Glomerular visceral epithelial cell (primary cell): Measurements from ENCODE around the gene FRAS1.

Experiments used
- DNase-seq: peaks from one replicate; pipeline ENCODE4 v3.0.0-alpha.2; 2016; ENCODE audit errors: extremely low spot score

Gene FRAS1

DNA sequence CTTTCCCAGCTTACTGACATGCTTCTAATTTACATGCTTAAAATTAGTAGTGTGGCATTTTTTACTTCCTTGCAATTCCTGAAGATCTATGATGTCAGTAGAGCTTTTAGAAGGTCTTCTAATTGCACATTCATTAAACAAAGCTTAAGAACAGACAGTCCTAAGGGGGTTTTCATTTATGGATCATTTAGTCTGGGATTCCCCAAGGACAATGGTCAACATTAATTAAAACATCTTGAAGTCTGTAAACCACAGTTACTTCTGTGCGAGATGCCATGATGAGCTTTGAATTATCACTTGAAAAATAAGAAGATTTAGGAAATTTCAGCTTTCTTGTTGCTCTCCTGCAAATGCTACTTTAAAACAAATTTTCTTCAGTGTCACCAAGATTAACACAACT, 514.7 kb downstream of the FRAS1 start:
- DNase-seq = no peak

DNA sequence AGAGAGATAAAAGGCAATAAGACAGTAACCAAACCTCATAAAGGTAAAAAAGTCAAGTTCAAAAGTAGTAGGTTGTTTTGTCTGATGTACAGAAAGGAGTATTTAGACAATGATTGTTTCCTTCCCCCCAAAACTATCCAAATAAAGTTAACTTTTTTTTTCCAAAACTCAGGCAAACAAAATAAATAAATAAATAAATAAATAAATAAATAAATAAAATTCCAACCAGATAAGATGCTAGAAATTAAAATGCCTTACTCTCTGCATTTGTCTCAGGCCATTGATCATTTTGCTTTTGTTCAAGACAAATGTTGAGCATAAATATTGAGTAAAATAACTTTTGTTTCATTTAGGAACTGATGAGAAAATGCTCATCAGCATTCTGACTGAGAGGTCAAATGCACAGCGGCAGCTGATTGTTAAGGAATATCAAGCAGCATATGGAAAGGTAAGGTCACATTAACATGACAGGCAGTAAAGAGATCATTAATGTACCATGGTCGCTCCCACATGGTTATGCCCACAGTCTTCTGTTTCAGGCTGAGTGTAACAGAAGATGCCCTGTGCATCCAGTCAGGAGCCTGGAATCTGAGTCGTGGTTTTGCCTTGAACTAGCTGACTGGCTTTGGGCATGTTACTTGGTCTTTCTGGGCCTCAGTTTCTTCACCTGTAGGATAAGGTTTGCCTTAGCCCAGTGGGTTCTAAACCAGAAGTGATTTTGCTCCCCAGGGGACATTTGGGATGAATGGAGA, 521.7 kb downstream of the FRAS1 start:
- DNase-seq = no peak

DNA sequence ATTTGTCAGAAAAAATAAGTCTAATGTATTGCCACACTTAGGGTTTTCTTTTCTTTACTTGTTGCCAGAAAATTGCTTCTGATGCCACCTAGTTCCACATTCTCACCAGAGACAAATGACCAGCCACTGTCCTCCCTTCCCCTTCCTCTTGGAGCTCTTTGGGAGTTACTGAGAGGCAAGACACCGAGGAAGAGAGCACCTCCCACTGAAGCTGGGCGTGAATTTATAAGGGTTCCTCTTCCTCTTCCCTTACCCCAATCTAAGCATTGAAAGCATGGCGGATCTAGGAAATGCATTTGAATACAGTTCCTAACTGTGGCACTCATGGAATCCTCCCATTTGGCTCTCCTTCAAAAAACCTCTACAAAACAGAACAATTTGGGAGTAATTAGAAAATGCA, 524.5 kb downstream of the FRAS1 start:
- DNase-seq = no peak

DNA sequence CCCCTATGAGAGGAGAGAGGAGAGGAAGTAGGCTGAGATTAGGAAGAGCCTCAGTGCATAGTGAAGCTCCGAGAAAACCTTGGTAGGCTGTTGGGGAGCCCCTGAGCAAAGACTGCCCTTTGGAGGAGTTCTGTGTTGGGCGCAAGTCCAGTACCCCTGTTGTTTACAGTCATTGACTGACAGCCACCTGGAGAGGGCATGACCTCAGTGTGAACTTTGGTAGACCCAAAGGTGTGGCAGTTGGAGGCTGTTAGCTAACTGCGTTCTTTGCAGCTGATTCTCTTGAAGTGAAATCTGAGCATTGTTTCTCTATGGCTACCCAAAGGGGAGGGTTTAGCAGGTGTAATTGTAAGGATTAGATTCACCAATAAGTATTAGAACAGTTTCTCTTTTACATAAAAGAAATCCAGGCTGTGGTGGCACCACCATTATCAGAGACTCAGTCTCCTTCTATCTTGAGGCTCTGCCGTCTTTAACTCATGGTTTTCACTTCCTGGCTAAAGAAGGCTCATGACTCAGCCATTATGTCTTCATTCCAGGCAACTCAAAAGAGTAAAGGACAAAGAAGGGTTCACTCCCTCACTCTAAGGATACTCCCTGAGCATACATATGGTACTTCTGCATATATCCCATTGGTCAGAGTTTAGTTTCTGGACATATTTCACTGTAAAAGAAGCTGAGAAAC, 527.9 kb downstream of the FRAS1 start:
- no peak for DNase-seq

DNA sequence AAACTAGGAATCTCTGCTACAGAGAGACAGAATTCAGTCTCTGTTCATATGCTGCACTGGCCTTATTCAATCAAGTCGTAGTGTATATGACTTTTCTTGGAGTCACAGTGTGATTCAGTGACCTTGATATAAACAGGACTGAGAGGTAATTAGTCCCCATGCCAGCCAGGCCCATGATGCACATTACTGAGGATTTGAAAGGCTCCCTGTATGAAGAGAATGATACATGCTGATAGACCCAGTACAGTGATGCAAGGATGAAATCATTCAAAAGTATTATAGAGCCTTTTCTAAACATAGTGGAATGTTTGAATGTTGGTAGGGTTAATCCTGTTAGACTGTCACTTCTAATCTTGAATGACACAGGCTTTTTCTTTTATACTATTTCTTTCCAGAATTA, 528.5 kb downstream of the FRAS1 start:
- DNase-seq = no peak

DNA sequence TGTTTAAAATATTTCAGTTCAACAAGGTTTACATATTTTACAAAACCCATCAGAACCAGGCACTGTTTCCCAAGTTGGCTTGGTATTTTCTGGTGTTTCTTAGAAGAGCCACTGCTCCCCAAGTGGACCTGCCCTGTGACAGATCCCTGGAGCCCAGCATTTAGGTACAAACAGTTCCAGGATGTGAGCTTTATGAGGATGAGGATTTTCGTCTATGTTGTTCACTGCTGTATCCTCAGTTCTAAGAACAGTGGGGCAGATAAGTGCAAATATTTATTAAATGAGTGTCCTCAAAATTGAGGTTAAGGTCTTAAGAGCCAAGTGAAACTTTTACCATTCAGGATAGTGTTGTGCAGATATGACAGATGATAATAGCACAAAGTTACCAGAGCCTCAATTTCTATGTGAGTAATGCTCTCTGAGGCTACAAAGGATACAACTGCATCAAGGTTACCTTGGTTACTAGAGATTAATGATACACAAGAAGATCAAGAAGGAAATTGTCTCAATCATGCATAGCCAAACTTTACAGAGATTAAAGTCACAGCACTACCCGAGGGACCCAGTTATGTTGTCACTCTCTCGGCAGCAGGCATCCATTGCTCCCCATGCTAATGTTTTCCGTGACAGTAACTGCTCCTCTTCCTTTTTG, 531.9 kb downstream of the FRAS1 start:
- no peak for DNase-seq

DNA sequence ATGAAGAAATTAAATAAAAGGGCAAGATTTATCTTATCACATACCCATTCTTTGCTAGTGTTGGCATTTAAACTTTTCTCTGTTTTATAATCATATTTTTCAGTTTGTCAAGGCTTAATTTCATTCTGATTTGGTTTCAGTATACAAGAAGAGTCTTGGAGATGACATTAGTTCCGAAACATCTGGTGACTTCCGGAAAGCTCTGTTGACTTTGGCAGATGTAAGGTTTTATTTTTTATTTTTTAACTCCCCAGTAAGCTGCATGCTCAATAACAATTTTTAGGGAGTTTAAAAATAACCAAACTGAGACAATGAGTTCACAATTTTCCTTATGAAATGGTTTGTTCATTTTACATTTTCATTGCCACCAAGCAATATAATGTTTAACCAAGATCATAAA, 534.3 kb downstream of the FRAS1 start:
- DNase-seq = no peak

DNA sequence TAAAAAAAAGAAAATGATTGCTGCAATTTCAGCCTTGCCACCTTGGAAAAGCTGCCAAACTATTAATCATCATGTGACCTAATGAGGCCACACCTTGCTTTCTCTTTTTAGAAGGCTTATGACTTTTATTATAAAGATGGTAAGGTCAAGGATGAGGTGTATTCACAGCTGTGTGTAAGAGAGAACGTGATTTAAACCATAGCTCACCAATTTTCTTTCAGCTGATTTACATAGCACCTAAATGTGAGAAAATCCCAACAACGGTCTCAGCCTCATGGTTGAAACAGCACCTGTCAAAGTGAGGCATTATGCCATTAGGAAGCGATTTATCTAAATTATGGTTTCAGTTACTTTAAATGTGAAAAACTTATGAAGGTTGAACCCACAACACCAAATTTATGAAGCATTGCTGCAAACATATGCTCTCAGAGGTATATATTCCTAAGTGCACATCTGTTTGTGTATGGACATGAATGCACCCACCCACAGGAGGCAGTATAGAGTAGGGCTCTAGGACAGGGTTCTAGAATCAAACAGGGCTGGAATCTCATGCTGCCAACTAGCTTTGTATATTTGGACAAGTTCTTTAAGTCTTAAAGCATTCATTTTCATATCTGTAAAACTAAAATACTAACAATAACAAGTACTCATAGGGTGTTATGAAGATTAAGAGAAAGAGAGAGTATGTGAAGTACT, 535.1 kb downstream of the FRAS1 start:
- no peak for DNase-seq
